ENCODE results near the gene DSPP. TPM values are rescaled to one million over a fixed set of nuclear protein-coding genes. Genes with fewer than 3 reads are reported as not detected.

Gene DSPP
- total and polyA plus RNA-seq, 2 experiments from 2014 or later: 0.08 TPM; not detected in 1

DNA sequence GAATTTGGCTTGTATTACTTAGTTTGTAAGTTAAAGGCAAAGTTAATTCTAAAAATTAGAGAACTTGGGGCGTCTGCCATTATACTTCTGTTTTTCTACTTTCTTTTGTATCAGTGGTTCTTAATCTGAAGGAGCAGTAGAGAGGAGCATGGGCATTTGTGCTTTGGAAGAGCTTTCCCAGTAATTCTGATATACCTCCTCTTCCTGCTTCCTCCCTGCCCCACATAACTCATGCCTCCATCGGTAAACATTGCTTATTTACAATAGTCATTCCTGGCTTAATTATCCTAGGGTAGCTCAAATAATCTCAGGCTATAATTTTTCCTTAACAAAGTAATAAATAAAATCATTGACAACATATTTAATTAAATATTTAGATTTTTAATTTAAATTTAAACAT is 42.1 kb upstream of the DSPP start:
- H3K27me3 ChIP-seq (ENCODE audit: insufficient read depth): no peaks in the 10 kb centered on the region
- Mint-ChIP-seq H3K4me3 (no peak overlapping the region), H3K9me3 (no peaks in the 10 kb centered on the region), H3K27me3 (ENCODE audit: insufficient read depth, low read depth, poor library complexity) (peaks cover 3% of the 10 kb centered on the region), H3K4me1 (peaks cover 3% of the 10 kb centered on the region; the same call in 1 of the 3 replicates), H3K36me3 (ENCODE audit: low read depth) (no peaks in the 10 kb centered on the region), H3K27ac (no peak overlapping the region)
- no peak for DNase-seq (ENCODE audit: low spot score)
- no peaks in the 10 kb centered on the region for H3K79me2 ChIP-seq (replicated peaks; ENCODE audit: insufficient read depth)
- H2AFZ ChIP-seq: peak overlapping the region; percentile 80
- H3K9me2 ChIP-seq (ENCODE audit: insufficient read depth): no peaks in the 10 kb centered on the region
- no peaks in the 10 kb centered on the region for H4K20me1 ChIP-seq (replicated peaks; ENCODE audit: insufficient read depth)
- no peak overlapping the region for H3K4me2 ChIP-seq
- no peaks in the 10 kb centered on the region for H3F3A ChIP-seq (replicated peaks; ENCODE audit: low read depth)
- TF ChIP-seq EZH2phosphoT487 (IDR thresholded peaks at IDR 0.05; ENCODE audit: unreplicated experiment): no peak
- no peak for TF ChIP-seq ZNF114 (CRISPR knock-in tag; IDR thresholded peaks at IDR 0.05)
- TF ChIP-seq ZNF331 (CRISPR knock-in tag; IDR thresholded peaks at IDR 0.05; ENCODE audit: low read depth): no peak
- TF ChIP-seq, protein P1, sequence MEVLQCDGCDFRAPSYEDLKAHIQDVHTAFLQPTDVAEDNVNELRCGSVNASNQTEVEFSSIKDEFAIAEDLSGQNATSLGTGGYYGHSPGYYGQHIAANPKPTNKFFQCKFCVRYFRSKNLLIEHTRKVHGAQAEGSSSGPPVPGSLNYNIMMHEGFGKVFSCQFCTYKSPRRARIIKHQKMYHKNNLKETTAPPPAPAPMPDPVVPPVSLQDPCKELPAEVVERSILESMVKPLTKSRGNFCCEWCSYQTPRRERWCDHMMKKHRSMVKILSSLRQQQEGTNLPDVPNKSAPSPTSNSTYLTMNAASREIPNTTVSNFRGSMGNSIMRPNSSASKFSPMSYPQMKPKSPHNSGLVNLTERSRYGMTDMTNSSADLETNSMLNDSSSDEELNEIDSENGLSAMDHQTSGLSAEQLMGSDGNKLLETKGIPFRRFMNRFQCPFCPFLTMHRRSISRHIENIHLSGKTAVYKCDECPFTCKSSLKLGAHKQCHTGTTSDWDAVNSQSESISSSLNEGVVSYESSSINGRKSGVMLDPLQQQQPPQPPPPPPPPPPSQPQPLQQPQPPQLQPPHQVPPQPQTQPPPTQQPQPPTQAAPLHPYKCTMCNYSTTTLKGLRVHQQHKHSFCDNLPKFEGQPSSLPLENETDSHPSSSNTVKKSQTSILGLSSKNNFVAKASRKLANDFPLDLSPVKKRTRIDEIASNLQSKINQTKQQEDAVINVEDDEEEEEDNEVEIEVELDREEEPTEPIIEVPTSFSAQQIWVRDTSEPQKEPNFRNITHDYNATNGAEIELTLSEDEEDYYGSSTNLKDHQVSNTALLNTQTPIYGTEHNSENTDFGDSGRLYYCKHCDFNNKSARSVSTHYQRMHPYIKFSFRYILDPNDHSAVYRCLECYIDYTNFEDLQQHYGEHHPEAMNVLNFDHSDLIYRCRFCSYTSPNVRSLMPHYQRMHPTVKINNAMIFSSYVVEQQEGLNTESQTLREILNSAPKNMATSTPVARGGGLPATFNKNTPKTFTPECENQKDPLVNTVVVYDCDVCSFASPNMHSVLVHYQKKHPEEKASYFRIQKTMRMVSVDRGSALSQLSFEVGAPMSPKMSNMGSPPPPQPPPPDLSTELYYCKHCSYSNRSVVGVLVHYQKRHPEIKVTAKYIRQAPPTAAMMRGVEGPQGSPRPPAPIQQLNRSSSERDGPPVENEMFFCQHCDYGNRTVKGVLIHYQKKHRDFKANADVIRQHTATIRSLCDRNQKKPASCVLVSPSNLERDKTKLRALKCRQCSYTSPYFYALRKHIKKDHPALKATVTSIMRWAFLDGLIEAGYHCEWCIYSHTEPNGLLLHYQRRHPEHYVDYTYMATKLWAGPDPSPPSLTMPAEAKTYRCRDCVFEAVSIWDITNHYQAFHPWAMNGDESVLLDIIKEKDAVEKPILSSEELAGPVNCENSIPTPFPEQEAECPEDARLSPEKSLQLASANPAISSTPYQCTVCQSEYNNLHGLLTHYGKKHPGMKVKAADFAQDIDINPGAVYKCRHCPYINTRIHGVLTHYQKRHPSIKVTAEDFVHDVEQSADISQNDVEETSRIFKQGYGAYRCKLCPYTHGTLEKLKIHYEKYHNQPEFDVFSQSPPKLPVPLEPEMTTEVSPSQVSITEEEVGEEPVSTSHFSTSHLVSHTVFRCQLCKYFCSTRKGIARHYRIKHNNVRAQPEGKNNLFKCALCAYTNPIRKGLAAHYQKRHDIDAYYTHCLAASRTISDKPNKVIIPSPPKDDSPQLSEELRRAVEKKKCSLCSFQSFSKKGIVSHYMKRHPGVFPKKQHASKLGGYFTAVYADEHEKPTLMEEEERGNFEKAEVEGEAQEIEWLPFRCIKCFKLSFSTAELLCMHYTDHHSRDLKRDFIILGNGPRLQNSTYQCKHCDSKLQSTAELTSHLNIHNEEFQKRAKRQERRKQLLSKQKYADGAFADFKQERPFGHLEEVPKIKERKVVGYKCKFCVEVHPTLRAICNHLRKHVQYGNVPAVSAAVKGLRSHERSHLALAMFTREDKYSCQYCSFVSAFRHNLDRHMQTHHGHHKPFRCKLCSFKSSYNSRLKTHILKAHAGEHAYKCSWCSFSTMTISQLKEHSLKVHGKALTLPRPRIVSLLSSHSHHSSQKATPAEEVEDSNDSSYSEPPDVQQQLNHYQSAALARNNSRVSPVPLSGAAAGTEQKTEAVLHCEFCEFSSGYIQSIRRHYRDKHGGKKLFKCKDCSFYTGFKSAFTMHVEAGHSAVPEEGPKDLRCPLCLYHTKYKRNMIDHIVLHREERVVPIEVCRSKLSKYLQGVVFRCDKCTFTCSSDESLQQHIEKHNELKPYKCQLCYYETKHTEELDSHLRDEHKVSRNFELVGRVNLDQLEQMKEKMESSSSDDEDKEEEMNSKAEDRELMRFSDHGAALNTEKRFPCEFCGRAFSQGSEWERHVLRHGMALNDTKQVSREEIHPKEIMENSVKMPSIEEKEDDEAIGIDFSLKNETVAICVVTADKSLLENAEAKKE (CRISPR knock-in tag; IDR thresholded peaks at IDR 0.05): no peak
- H3K27ac ChIP-seq (ENCODE audit: low read depth): no peak overlapping the region
- ATAC-seq: no peak
- H3K36me3 ChIP-seq (ENCODE audit: insufficient read depth): no peaks in the 10 kb centered on the region
- H3K4me3 ChIP-seq: no peak overlapping the region
- peaks cover 7% of the 10 kb centered on the region; the same call in 1 of the 2 replicates for H3K4me1 ChIP-seq (ENCODE audit: insufficient read depth)

DNA sequence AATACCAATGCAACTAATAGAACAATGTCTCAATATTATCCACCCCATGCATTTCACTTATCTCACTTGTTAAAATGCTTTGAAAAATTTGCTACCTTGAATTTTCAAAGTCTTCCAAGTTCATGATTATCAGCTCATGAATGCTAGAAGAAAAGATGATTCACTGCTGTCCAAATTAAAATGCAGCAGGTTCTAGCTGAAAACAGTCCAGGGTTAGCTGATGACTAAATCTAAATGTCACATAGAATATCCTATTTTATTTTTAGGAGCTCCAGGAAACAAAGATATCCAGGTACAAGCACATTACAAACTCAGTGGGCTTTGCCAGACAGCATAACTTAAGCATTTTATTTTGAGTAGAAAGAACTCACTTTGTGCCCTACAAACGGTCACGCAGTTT is 41.1 kb upstream of the DSPP start:
- H3K4me3 Mint-ChIP-seq: no peak overlapping the region
- Histone ChIP-seq H3K9me2 (ENCODE audit: insufficient read depth) (no peaks in the 10 kb centered on the region), H3K4me2 (no peak overlapping the region), H2AFZ (0 out of 2 replicates have a peak overlapping the region, but pooled peaks have one; percentile 74), H3K36me3 (ENCODE audit: insufficient read depth) (no peaks in the 10 kb centered on the region), H3K27ac (ENCODE audit: low read depth) (no peak overlapping the region), H3K4me3 (no peak overlapping the region), H3K4me1 (ENCODE audit: insufficient read depth) (peaks cover 7% of the 10 kb centered on the region; the same call in 1 of the 2 replicates), H4K20me1 (replicated peaks; ENCODE audit: insufficient read depth) (no peaks in the 10 kb centered on the region), H3K27me3 (ENCODE audit: insufficient read depth) (no peaks in the 10 kb centered on the region), H3F3A (replicated peaks; ENCODE audit: low read depth) (no peaks in the 10 kb centered on the region), H3K79me2 (replicated peaks; ENCODE audit: insufficient read depth) (no peaks in the 10 kb centered on the region)
- TF ChIP-seq, protein P2, sequence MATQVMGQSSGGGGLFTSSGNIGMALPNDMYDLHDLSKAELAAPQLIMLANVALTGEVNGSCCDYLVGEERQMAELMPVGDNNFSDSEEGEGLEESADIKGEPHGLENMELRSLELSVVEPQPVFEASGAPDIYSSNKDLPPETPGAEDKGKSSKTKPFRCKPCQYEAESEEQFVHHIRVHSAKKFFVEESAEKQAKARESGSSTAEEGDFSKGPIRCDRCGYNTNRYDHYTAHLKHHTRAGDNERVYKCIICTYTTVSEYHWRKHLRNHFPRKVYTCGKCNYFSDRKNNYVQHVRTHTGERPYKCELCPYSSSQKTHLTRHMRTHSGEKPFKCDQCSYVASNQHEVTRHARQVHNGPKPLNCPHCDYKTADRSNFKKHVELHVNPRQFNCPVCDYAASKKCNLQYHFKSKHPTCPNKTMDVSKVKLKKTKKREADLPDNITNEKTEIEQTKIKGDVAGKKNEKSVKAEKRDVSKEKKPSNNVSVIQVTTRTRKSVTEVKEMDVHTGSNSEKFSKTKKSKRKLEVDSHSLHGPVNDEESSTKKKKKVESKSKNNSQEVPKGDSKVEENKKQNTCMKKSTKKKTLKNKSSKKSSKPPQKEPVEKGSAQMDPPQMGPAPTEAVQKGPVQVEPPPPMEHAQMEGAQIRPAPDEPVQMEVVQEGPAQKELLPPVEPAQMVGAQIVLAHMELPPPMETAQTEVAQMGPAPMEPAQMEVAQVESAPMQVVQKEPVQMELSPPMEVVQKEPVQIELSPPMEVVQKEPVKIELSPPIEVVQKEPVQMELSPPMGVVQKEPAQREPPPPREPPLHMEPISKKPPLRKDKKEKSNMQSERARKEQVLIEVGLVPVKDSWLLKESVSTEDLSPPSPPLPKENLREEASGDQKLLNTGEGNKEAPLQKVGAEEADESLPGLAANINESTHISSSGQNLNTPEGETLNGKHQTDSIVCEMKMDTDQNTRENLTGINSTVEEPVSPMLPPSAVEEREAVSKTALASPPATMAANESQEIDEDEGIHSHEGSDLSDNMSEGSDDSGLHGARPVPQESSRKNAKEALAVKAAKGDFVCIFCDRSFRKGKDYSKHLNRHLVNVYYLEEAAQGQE (IDR thresholded peaks at IDR 0.05; ENCODE audit: unreplicated experiment): no peak
- TF ChIP-seq, protein P3, sequence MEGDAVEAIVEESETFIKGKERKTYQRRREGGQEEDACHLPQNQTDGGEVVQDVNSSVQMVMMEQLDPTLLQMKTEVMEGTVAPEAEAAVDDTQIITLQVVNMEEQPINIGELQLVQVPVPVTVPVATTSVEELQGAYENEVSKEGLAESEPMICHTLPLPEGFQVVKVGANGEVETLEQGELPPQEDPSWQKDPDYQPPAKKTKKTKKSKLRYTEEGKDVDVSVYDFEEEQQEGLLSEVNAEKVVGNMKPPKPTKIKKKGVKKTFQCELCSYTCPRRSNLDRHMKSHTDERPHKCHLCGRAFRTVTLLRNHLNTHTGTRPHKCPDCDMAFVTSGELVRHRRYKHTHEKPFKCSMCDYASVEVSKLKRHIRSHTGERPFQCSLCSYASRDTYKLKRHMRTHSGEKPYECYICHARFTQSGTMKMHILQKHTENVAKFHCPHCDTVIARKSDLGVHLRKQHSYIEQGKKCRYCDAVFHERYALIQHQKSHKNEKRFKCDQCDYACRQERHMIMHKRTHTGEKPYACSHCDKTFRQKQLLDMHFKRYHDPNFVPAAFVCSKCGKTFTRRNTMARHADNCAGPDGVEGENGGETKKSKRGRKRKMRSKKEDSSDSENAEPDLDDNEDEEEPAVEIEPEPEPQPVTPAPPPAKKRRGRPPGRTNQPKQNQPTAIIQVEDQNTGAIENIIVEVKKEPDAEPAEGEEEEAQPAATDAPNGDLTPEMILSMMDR (conservative IDR thresholded peaks at IDR 0.05; ENCODE audit: low read depth in 2 of 2): no peak
- TF ChIP-seq ZNF114 (CRISPR knock-in tag; IDR thresholded peaks at IDR 0.05) (no peak), POLR2AphosphoS5 (IDR thresholded peaks at IDR 0.05; ENCODE audit: low read depth) (no peak), STAT1 (IDR thresholded peaks at IDR 0.05; ENCODE audit: unreplicated experiment) (no peak)
- no peak overlapping the region for H3K27ac Mint-ChIP-seq
- peaks cover 3% of the 10 kb centered on the region for H3K27me3 Mint-ChIP-seq (ENCODE audit: insufficient read depth, low read depth, poor library complexity)
- ATAC-seq (no peak), DNase-seq (ENCODE audit: low spot score) (no peak)
- H3K36me3 Mint-ChIP-seq (ENCODE audit: low read depth): no peaks in the 10 kb centered on the region
- no peaks in the 10 kb centered on the region for H3K9me3 Mint-ChIP-seq
- H3K4me1 Mint-ChIP-seq: peaks cover 3% of the 10 kb centered on the region; the same call in 1 of the 3 replicates

All from GM23338 (cell line).